ENCODE results near the gene AURKAIP1.

Gene AURKAIP1

DNA sequence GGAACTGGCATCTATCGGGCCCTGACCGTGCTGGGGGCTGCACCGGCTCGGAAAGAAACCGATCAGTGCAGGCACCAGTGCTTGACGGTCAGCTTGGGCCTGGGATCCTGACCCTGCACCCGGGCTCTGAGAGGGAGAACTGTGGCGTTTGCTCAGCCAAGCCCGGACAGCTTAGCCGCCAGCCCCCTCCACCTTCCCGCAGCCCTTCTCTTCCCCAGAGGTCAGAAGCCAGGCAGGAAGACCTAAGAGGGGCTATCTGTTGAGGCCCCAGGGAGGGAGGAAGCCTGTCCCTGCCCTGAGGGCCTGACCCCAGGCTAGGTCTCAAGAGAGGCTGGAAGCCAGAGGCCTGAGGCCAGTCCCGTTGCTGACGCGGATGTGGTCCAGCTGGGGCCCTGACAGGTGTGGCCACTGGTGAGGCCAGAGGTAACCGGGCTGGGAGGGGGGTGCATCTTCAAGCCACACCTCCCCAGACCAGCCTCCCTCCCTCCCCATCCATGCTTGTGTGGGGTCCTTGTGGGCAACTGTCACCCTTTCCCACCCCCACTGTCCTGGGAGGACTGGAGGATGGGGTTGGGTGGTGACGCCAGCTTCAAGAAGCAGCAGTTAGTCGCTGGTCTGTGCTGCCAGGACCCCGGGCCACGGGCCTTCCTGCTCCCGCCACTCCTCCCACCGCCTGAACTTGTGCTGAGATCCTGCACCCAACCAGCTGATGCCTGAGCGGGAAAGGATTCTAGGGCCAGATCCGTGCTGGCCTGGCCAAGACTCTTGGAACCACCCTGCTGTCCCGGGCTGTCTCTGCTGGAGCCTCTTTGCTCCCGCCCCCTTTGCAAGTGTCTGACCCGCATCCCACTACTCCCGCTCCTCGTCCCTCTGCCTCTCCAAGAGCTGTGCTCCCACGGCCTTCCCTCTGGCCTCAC lies 23.2 kb downstream of the AURKAIP1 start:
- TF ChIP-seq, protein P1, sequence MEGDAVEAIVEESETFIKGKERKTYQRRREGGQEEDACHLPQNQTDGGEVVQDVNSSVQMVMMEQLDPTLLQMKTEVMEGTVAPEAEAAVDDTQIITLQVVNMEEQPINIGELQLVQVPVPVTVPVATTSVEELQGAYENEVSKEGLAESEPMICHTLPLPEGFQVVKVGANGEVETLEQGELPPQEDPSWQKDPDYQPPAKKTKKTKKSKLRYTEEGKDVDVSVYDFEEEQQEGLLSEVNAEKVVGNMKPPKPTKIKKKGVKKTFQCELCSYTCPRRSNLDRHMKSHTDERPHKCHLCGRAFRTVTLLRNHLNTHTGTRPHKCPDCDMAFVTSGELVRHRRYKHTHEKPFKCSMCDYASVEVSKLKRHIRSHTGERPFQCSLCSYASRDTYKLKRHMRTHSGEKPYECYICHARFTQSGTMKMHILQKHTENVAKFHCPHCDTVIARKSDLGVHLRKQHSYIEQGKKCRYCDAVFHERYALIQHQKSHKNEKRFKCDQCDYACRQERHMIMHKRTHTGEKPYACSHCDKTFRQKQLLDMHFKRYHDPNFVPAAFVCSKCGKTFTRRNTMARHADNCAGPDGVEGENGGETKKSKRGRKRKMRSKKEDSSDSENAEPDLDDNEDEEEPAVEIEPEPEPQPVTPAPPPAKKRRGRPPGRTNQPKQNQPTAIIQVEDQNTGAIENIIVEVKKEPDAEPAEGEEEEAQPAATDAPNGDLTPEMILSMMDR (IDR thresholded peaks at IDR 0.05): no peak
- peak; percentile 61 for DNase-seq
- peak overlapping the region; percentile 73 for H3K4me3 Mint-ChIP-seq
- H3K27ac Mint-ChIP-seq: peak overlapping the region; percentile 80
- no peaks in the 10 kb centered on the region for H3K36me3 Mint-ChIP-seq (ENCODE audit: low read depth)
- peaks cover 3% of the 10 kb centered on the region for H3K27me3 Mint-ChIP-seq (ENCODE audit: low read depth, poor library complexity)
- H3K9me3 Mint-ChIP-seq: no peaks in the 10 kb centered on the region
- H3K4me1 Mint-ChIP-seq: peaks cover 42% of the 10 kb centered on the region

DNA sequence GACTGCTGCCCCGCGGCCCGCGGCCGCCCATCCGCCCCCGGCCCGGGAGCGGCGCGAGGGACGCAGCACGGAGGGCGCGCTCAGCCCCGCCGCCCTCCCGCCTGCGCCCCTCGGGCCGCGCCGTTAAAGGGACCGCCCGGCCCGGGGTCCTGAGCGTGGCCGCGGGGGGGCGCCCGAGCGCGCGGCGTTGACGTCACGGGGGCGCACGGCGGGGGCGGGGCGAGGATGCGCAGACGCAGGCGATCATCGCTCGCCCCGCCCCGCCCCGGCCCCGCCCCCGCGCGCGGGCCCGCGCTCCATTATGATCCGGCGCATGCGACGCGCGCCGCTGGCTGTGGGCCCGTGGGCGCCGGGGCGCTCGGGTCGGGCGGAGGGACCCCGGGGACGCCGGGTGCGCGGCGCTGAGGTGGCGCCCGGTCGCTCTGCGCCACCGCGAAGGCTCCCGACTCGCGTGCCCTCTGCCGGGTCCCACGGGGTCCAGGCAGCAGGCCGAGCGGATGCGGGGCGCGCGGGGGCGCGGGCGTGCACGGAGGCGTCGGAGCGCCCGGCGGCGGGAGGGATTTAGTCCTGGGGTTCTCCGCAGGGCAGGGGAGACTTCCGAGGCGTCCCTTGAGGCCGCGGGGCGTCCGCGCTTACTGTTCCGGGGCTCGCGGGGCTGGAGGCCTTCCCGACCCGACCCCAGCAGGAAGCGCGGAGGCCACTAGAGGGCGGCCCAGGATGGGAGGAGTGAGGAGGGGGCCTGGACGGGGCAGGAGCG lies 25.6 kb downstream of the AURKAIP1 start, which contains the start of gene DVL1:
TSS of gene DVL1 (minus strand) at position 163 of the 757 bp plus-strand sequence. CDS start 353 bp downstream, outside the sequence.
- H3K9me3 Mint-ChIP-seq: no peaks in the 10 kb centered on the region
- peaks cover 3% of the 10 kb centered on the region for H3K27me3 Mint-ChIP-seq (ENCODE audit: low read depth, poor library complexity)
- DNase-seq: peak; percentile 81
- TF ChIP-seq, protein P1 (IDR thresholded peaks at IDR 0.05): peak; percentile 22
- peaks cover 45% of the 10 kb centered on the region for H3K4me1 Mint-ChIP-seq
- no peaks in the 10 kb centered on the region for H3K36me3 Mint-ChIP-seq (ENCODE audit: low read depth)
- no peak within 1 kb of the TSS for H3K27ac Mint-ChIP-seq
- peak within 1 kb of the TSS; percentile 82 for H3K4me3 Mint-ChIP-seq

DNA sequence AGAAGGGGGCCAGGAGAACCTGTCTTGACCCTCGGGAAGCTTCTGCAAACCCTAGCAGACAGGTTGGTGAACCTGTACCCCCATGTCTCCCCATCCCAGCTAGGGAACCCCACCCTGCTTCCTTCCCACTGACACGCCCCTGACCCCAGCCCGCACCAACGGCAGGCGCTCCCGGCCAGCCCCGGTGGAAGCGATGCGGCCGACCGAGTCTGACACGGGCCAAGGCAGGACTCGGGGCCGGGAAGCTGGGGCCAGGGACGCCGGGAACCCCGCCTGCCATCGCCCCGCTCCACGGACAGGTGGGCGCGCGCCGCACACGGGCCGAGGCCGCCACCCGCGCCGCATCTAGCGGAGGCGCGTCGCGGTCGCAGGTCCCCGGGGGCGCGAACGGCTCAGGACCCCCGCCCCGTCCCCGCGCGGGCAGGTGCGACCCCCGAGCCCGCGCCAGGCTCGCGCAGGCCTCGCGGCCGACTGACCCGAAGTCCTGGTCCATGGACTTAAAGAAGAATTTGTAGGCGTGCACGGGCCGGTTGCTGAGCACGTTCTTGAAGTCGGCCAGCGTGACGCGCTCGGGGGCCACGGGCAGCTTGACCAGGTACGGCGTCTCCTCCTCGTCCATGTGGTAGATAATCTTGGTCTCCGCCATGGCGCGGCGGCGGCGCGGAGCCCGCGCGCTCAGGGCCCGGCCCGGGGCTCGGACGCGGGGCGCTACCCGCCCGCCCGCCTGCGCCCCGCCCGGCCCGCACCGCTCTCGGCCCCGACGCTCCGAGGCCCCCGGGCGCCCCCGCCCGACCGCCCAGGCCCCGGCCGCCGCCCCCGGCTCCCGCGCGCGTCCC lies 26.4 kb downstream of the AURKAIP1 start:
- Mint-ChIP-seq H3K27me3 (ENCODE audit: low read depth, poor library complexity) (peaks cover 3% of the 10 kb centered on the region), H3K27ac (no peak overlapping the region), H3K36me3 (ENCODE audit: low read depth) (no peaks in the 10 kb centered on the region), H3K4me1 (peaks cover 37% of the 10 kb centered on the region), H3K4me3 (peak overlapping the region; percentile 82), H3K9me3 (no peaks in the 10 kb centered on the region)
- TF ChIP-seq, protein P1 (IDR thresholded peaks at IDR 0.05): no peak
- DNase-seq: peak; percentile 50

DNA sequence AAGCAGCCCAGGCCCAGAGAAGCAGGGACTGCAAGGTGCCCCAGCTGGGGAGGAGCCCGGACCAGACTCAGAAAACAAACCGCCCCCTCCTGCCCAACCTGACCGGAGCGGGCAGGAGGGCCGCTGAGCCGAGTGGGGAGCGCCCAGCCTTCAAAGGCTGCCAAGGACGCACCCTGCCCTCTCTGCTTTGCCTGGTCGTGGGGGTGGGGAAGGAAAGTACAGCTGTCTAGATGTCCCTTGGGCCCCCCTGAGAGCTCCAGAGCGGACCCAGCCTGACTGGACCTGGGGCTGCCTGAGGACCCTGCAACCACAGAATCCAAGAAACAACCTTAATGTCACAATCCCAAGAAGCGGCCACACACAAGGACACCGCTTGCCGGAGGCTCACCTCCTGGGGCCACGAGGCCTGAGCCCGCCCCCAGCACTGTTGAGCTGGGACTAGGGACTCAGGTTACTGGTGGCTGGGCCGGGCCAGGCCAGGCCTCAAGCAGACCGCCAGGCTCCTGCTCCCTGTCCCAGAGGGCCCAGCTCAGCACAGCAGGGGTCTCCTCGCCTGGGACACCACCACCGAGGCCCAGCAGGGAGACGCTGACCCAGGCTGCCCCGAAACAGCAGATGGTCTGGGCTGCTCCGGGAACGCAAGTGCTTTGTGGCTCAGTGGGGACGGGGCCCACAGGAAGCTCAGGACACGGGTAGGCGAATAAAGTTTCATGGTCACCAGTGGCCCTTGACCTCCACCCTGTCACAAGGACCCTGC lies 27.2 kb downstream of the AURKAIP1 start:
- H3K36me3 Mint-ChIP-seq (ENCODE audit: low read depth): no peaks in the 10 kb centered on the region
- no peaks in the 10 kb centered on the region for H3K9me3 Mint-ChIP-seq
- peak overlapping the region; percentile 82 for H3K4me3 Mint-ChIP-seq
- TF ChIP-seq, protein P1 (IDR thresholded peaks at IDR 0.05): no peak
- DNase-seq: peak; percentile 58
- peaks cover 29% of the 10 kb centered on the region for H3K4me1 Mint-ChIP-seq
- peaks cover 3% of the 10 kb centered on the region for H3K27me3 Mint-ChIP-seq (ENCODE audit: low read depth, poor library complexity)
- H3K27ac Mint-ChIP-seq: no peak overlapping the region

DNA sequence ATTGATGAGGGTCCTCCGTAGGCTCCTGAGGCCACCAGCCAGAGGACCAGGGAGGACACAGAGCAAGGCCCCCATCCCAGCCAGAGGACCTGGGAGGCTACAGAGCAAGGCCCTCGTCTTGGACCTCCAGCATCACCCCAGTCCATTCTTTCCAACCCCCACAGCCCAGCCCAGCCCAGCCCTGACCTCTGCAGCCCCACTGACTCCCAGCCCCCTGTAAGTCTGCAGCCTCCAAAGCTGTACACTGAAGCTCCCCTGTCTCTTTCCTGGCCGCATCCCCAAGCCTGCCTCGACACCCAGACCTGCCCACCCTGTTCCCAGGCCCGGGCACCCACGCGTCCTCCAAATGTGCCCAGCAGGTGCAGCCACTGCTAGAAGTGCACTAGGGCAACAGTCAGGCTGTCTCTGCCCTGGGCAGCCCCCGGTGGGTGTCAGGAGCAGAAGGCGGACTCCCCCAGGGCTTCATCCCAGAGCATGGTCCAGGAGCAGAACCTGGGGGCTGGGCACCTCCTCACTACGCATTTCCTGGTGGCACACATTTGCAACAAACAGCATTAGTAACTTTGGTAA lies 27.9 kb downstream of the AURKAIP1 start:
- Mint-ChIP-seq H3K27ac (no peak overlapping the region), H3K4me3 (peak overlapping the region; percentile 82)
- TF ChIP-seq, protein P1 (IDR thresholded peaks at IDR 0.05): no peak

More for the DNA sequence above, 27.9 kb downstream of the AURKAIP1 start:
- Mint-ChIP-seq H3K36me3 (ENCODE audit: low read depth) (no peaks in the 10 kb centered on the region), H3K27me3 (ENCODE audit: low read depth, poor library complexity) (no peaks in the 10 kb centered on the region), H3K9me3 (no peaks in the 10 kb centered on the region), H3K4me1 (peaks cover 22% of the 10 kb centered on the region)
- no peak for DNase-seq
